ENCODE data around the gene BRD7. TPM values are rescaled to one million over a fixed set of nuclear protein-coding genes. Genes with fewer than 3 reads are reported as not detected.

Gene BRD7
- total and polyA plus RNA-seq, 2 donors (not counting 3 experiments of a cell fraction or from before 2014, with no cell fraction given) = 17.1 to 69.1 TPM

GRCh38 chr16:50270510-50271147 is 98.2 kb downstream of the BRD7 start:
- intact Hi-C loops (cut with micrococcal nuclease) (no loop called here), dilution Hi-C loops (cut with MboI; ENCODE audit: extremely low pct_ligation_motif_present, low sequenced_read_pairs) (no loop called here)
- FAIRE-seq (no peak), DNase-seq (ENCODE audit: low read depth, low spot score) (no peak)
- no peaks in the 10 kb centered on the region for H3K9me3 ChIP-seq (replicated peaks; ENCODE audit: control insufficient read depth, insufficient read depth, low read length)
- peaks cover 14% of the 10 kb centered on the region for H3K4me1 ChIP-seq (ENCODE audit: control insufficient read depth, extremely low read depth, insufficient read depth, low read length)
- ChIA-PET POLR2A (no interaction called here), CTCF (interaction anchor here (0.9 to 1.0 kb wide), 2 partner anchors 8 to 18 kb away, joined by 3 to 4 read pairs; no protein-coding TSS in a partner anchor)
- H3K4me3 ChIP-seq (replicated peaks in 1 of 3; ENCODE audit: insufficient read depth in 1 of 3, low read depth in 1 of 3, low read length in 3 of 3) = no peak overlapping the region
- no peaks in the 10 kb centered on the region for H3K27me3 ChIP-seq (ENCODE audit: control insufficient read depth in 2 of 2, insufficient read depth in 2 of 2, low read length in 2 of 2)
- H3K4me2 ChIP-seq (ENCODE audit: insufficient read depth, low read length) = no peak overlapping the region
- no TSS peak for BruUV-seq (replicated peaks)
- TF ChIP-seq CTCF (IDR thresholded peaks at IDR 0.05; ENCODE audit: extremely low read depth in 1 of 2, insufficient read depth in 1 of 2, low read depth in 1 of 2, low read length in 2 of 2) = no peak
- TF ChIP-seq POLR2AphosphoS5 (IDR thresholded peaks at IDR 0.05; ENCODE audit: insufficient read depth, low read depth, low read length) = no peak
- TF ChIP-seq FOS (IDR thresholded peaks at IDR 0.05; ENCODE audit: borderline replicate concordance, insufficient read depth, low read length) = no peak
- TF ChIP-seq MYC (IDR thresholded peaks at IDR 0.05; ENCODE audit: low read depth, low read length) = no peak
- no peak for TF ChIP-seq GATA2 (IDR thresholded peaks at IDR 0.05; ENCODE audit: insufficient read depth, insufficient read length, low read depth, low read length)
- TF ChIP-seq POLR2A (IDR thresholded peaks at IDR 0.05; ENCODE audit: low read depth, low read length) = no peak
- TF ChIP-seq JUN (IDR thresholded peaks at IDR 0.05; ENCODE audit: borderline replicate concordance, insufficient read depth, insufficient read length, low read depth) = no peak
- TF ChIP-seq EZH2 (IDR thresholded peaks at IDR 0.05; ENCODE audit: borderline replicate concordance, low read depth, low read length, severe bottlenecking) = no peak
- TF ChIP-seq MAX (IDR thresholded peaks at IDR 0.05; ENCODE audit: insufficient read depth, insufficient read length) = no peak
- H4K20me1 ChIP-seq (replicated peaks; ENCODE audit: control insufficient read depth, extremely low read depth, insufficient read depth, low read length) = no peaks in the 10 kb centered on the region
- H3K9me1 ChIP-seq (replicated peaks; ENCODE audit: control insufficient read depth, extremely low read depth, insufficient read depth, low read length) = no peaks in the 10 kb centered on the region
- H3K36me3 ChIP-seq (ENCODE audit: control insufficient read depth in 2 of 2, extremely low read depth in 1 of 2, insufficient read depth in 2 of 2, low read length in 2 of 2) = no peaks in the 10 kb centered on the region
- H2AFZ ChIP-seq (ENCODE audit: low read depth, low read length) = no peak overlapping the region
- H3K27ac ChIP-seq (ENCODE audit: insufficient read depth, low read depth, low read length) = no peak overlapping the region
- H3K9ac ChIP-seq (replicated peaks; ENCODE audit: extremely low read depth, insufficient read depth, low read length) = no peak overlapping the region
- H3K79me2 ChIP-seq (ENCODE audit: control insufficient read depth, insufficient read depth, low read length) = no peaks in the 10 kb centered on the region
